ENCODE measurements around the gene AGAP1.

GRCh38 chr2:235485362-235485761, 8.5 kb upstream of the AGAP1 start:
- no peak for TF ChIP-seq POLR2A (IDR thresholded peaks at IDR 0.05)
- no peak for TF ChIP-seq CTCF (IDR thresholded peaks at IDR 0.05)
